Head of caudate nucleus (tissue), 42 donors: ENCODE data around the gene FAT1.
"Not testable (repeated sequence)": the region's sequence is repeated elsewhere in the genome, so short reads cannot be mapped to it uniquely, and the experiment has no call there.

Experiments used
- DNase-seq, 42 donors: peaks; one replicate each; pipeline versions ENCODE4 v3.0.0 to v3.0.0-alpha.2; 2020 to 2021; ENCODE audit warnings: mixed read lengths in 7 of 42
- intact Hi-C: fragments of 100-400 bp; cut with DNase I; formaldehyde crosslinking; loops from one replicate; pipeline ENCODE4 v1.15.0; 2022

Gene FAT1

GRCh38 chr4:186680641-186681040 is 43.0 kb downstream of the FAT1 start:
- no peak for DNase-seq
- intact Hi-C loops: no loop called here

GRCh38 chr4:186676531-186677161 is 47.0 kb downstream of the FAT1 start:
- intact Hi-C loops: no loop called here
- no peak for DNase-seq

GRCh38 chr4:186669735-186670134 is 53.9 kb downstream of the FAT1 start:
- intact Hi-C loops: no loop called here
- DNase-seq: no peak

- DNase-seq: peak; percentile 14 to 85 (median 65)
- intact Hi-C loops: no loop called here
Observed at GRCh38 chr4:186669159-186669731, 54.4 kb downstream of the FAT1 start.

GRCh38 chr4:186666750-186667149 is 56.9 kb downstream of the FAT1 start:
- intact Hi-C loops: no loop called here

GRCh38 chr4:186666252-186666651 is 57.4 kb downstream of the FAT1 start:
- intact Hi-C loops: no loop called here
- DNase-seq: peak in 2 of 42 donors; percentile 18 to 59

More at GRCh38 chr4:186666750-186667149, 56.9 kb downstream of the FAT1 start:
- no peak for DNase-seq

- no peak for DNase-seq
- intact Hi-C loops: no loop called here
Observed at GRCh38 chr4:186660403-186660802, 63.3 kb downstream of the FAT1 start.

- intact Hi-C loops: no loop called here
- no peak for DNase-seq
Observed at GRCh38 chr4:186659935-186660334, 63.7 kb downstream of the FAT1 start.

GRCh38 chr4:186659456-186659855 is 64.2 kb downstream of the FAT1 start:
- intact Hi-C loops, DNase-seq: not testable (repeated sequence)

- no peak for DNase-seq
- intact Hi-C loops: no loop called here
Observed at GRCh38 chr4:186658657-186659056, 65.0 kb downstream of the FAT1 start.

GRCh38 chr4:186657764-186658163 is 65.9 kb downstream of the FAT1 start:
- DNase-seq: peak in 5 of 42 donors; percentile 16 to 54 (median 29)
- intact Hi-C loops: no loop called here

GRCh38 chr4:186653969-186654368 is 69.7 kb downstream of the FAT1 start:
- intact Hi-C loops: no loop called here
- DNase-seq: no peak

- DNase-seq: peak in 39 of 42 donors; percentile 11 to 79 (median 51)
- intact Hi-C loops: no loop called here
Observed at GRCh38 chr4:186651624-186652023, 72.0 kb downstream of the FAT1 start.

- intact Hi-C loops: no loop called here
- DNase-seq: peak in 3 of 42 donors; percentile 23 to 43 (median 25)
Observed at GRCh38 chr4:186651181-186651603, 72.5 kb downstream of the FAT1 start.

GRCh38 chr4:186650401-186651180 is 73.1 kb downstream of the FAT1 start:
- intact Hi-C loops: no loop called here
- DNase-seq: no peak

GRCh38 chr4:186647821-186648220 is 75.8 kb downstream of the FAT1 start:
- DNase-seq: no peak
- intact Hi-C loops: no loop called here

- intact Hi-C loops: no loop called here
- no peak for DNase-seq
Observed at GRCh38 chr4:186644737-186645261, 78.9 kb downstream of the FAT1 start.

- intact Hi-C loops: no loop called here
Observed at GRCh38 chr4:186644311-186644638, 79.4 kb downstream of the FAT1 start.

GRCh38 chr4:186643501-186644310 is 80.0 kb downstream of the FAT1 start:
- intact Hi-C loops: no loop called here
- DNase-seq: no peak

More at GRCh38 chr4:186644311-186644638, 79.4 kb downstream of the FAT1 start:
- DNase-seq: no peak
